Left ventricle myocardium inferior (tissue), 1 donor: ENCODE results near the gene MRPL38. TPM values are rescaled to one million over a fixed set of nuclear protein-coding genes. Genes with fewer than 3 reads are reported as not detected.

Experiments used
- DNase-seq: peaks from one replicate; pipeline ENCODE4 v3.0.0-alpha.2; 2020
- H3K27ac ChIP-seq: fragments of 200-600 bp; replicated peaks from 2 replicates; pipeline ENCODE4 v1.8.0; 2021
- H3K27me3 ChIP-seq: fragments of 200-600 bp; 2 replicates; pipeline ENCODE4 v1.8.0; 2021; ENCODE audit warnings: low read depth
- H3K36me3 ChIP-seq: fragments of 200-600 bp; 2 replicates; pipeline ENCODE4 v1.8.0; 2021
- H3K4me1 ChIP-seq: fragments of 200-600 bp; 2 replicates; pipeline ENCODE4 v1.8.0; 2021
- H3K4me3 ChIP-seq: fragments of 200-600 bp; 2 replicates; pipeline ENCODE4 v1.8.0; 2021; ENCODE audit warnings: mild to moderate bottlenecking, moderate library complexity
- H3K9me3 ChIP-seq: fragments of 200-600 bp; replicated peaks from 2 replicates; pipeline ENCODE4 v1.8.0; 2021
- CTCF ChIP-seq: fragments of 200-600 bp; IDR thresholded peaks from 2 replicates; pipeline ENCODE4 v1.8.0; 2021; ENCODE audit warnings: antibody characterized with exemption, mild to moderate bottlenecking, borderline replicate concordance
- intact Hi-C: fragments of 100-400 bp; cut with micrococcal nuclease; formaldehyde crosslinking; loops from one replicate; pipeline ENCODE4 v1.11.0; 2022
- total RNA-seq: library from RNA; stranded (reverse); fragmentation: NEBNext Ultra II Directional; extraction: Animal tissue kit (Norgen Biotek cat#: 25700); gene quantifications from one replicate; pipeline ENCODE4 v1.2.1, GENCODE V29; 2021
- donor health status: DM: no; HTN: yes; CAD: no; lungs with severe emphysema.

MRPL38 gene
- total RNA-seq, 1 donor from 2014 or later: 104 TPM

DNA sequence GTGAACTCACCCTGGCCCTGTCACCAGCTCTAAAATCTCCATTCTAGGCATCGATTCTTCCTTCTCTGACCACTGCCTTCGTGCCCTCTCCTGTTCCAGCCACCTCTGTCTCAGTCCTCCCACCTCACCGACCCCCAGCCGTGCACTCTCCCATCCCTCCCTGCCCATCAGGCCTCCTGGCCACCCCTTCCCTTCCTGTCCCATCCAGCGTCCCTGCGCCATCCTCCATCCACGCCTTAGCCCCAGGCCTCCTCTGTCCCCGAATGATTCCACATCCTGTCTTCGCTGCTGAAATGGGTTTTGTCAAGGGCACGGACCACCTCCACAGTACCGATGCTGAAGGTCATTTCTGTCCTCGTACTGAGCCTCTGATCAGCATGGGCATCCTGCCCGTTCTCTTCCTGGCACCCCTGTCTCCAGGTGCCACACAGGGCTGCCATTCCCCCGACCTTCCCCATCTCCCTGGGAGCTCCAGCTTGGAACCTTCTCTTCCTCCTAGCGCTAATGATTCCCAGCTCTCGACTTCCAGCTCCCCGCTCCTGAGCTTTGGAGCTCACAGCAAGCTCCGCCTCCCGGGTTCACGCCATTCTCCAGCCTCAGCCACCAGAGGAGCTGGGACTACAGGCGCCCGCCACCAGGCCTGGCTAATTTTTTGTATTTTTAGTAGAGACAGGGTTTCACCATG lies 10.5 kb downstream of the MRPL38 start:
- Histone ChIP-seq H3K27ac (no peak overlapping the region), H3K9me3 (no peaks in the 10 kb centered on the region), H3K36me3 (peaks cover 42% of the 10 kb centered on the region), H3K4me1 (peaks cover 44% of the 10 kb centered on the region), H3K27me3 (no peaks in the 10 kb centered on the region), H3K4me3 (no peak overlapping the region)
- intact Hi-C loops: no loop called here
- TF ChIP-seq CTCF: no peak
- no peak for DNase-seq

GRCh38 chr17:75893305-75894048 lies 11.2 kb downstream of the MRPL38 start:
- Histone ChIP-seq H3K27ac (no peak overlapping the region), H3K9me3 (no peaks in the 10 kb centered on the region), H3K36me3 (peaks cover 37% of the 10 kb centered on the region), H3K4me3 (no peak overlapping the region), H3K27me3 (no peaks in the 10 kb centered on the region), H3K4me1 (peaks cover 44% of the 10 kb centered on the region)
- no peak for TF ChIP-seq CTCF
- intact Hi-C loops: loop anchor here (2.0 kb wide), 1 partner anchor 43 kb away; no protein-coding TSS in a partner anchor
- DNase-seq: no peak

GRCh38 chr17:75892556-75893224 lies 12.0 kb downstream of the MRPL38 start:
- Histone ChIP-seq H3K27me3 (no peaks in the 10 kb centered on the region), H3K36me3 (peaks cover 34% of the 10 kb centered on the region), H3K4me1 (peaks cover 44% of the 10 kb centered on the region), H3K27ac (no peak overlapping the region), H3K9me3 (no peaks in the 10 kb centered on the region), H3K4me3 (no peak overlapping the region)
- no peak for DNase-seq
- TF ChIP-seq CTCF: no peak
- intact Hi-C loops: loop anchor here (2.0 kb wide), 1 partner anchor 42 kb away; no protein-coding TSS in a partner anchor

DNA sequence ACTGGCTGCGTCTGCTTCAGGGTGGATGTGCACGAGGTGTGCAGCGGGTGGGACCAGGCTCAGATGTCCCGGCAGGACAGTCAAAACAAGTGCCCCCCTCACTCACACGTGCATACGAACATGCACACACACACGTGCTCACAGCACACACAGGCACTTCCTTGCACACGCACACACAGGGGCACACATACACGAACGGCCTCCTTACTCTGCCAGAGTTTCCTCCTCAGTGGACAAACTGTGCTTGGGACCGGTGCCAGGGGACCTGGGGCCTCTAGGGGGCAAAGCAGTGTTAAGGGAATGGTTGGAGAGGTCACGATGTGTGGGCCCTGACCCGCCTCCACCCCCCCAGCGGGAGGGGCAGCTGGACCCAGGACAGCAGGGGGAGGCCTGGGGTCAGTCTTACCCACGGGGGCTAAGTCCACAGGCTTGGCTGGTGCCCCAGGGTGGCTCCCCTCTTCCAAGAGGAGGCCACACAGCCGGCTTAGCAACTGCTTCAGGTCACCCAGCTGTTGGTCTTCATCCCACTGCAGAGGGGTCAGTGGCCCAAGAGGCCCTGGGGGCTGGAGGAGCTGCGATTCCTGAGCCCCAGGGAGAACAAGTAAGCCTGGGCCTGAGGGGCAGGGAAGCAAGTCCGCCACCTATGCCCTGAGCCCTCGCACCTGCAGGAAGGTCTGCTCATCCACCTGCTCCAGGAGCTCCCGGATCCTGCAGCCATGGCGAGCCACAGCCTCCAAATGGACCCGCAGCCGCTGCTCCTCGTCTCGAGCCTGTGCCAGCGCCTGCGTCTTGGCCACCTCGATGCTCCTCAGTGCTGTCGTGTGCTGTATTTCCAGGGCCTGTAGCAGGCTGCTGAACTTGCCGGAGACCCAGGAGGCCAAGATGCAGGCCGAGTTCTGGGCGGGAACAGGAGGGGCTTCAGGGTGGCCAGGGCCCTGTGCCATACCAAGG lies 12.8 kb downstream of the MRPL38 start:
- no peak for DNase-seq
- intact Hi-C loops: loop anchor here (2.0 kb wide), 1 partner anchor 41 kb away; no protein-coding TSS in a partner anchor
- peaks cover 36% of the 10 kb centered on the region for H3K4me1 ChIP-seq
- no peak for TF ChIP-seq CTCF
- H3K9me3 ChIP-seq: no peaks in the 10 kb centered on the region
- no peak overlapping the region for H3K27ac ChIP-seq
- peaks cover 34% of the 10 kb centered on the region for H3K36me3 ChIP-seq
- H3K27me3 ChIP-seq: no peaks in the 10 kb centered on the region
- H3K4me3 ChIP-seq: no peak overlapping the region
